ENCODE results near the gene SCUBE2.

Gene SCUBE2

GRCh38 chr11:9091044-9091922 lies at the start of gene SCUBE2:
Gene SCUBE2 (minus strand): TSS chr11:9091599. CDS start chr11:9091528, 71 bp downstream.
- DNase-seq (ENCODE audit: low read depth) = no peak

GRCh38 chr11:9141186-9141585 lies 49.8 kb upstream of the SCUBE2 start:
- no peak for DNase-seq (ENCODE audit: low read depth)

DNA sequence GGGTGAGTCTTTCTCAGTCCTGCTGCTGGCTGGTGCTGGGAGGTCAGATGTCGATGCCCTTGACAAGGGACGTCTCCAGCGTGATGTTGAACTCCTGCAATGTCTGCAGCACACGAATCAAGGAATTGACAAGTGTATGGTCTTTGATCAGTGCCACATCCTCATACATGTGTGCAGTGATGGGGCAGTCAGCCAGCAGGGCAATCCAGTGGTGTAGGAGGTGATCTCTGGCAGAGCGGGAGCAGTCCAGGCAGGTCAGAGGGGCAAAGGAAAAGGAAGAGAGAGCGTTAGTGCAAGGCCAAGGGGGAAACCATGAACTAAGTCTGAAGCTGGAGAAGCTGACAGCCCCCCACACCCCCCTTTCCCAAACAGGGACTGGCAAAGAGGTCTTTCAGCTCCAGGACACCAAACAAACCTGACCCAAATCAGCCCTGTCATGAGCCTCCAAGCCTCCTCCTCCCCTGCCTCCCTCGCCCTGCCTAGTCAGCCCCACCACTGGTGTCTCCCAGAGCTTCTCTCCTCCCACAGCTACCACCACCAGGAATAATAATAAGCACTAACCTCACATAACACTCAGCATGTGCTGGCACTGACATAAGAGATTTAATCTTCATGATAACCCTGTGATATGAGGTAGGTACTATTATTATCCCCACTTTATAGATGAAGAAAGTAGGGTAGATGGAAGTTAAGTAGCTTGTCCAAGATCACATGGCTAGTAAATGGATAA lies 48.4 kb upstream of the SCUBE2 start:
- no peak for DNase-seq (ENCODE audit: low read depth)

GRCh38 chr11:9138612-9139579 lies 47.5 kb upstream of the SCUBE2 start:
- DNase-seq (ENCODE audit: low read depth) = no peak

GRCh38 chr11:9138133-9138453 lies 46.7 kb upstream of the SCUBE2 start:
- DNase-seq (ENCODE audit: low read depth) = no peak

GRCh38 chr11:9137293-9138132 lies 46.1 kb upstream of the SCUBE2 start:
- DNase-seq (ENCODE audit: low read depth) = peak; percentile 56

- no peak for DNase-seq (ENCODE audit: low read depth)
These were observed 45.3 kb upstream of the SCUBE2 start for GRCh38 chr11:9136741-9137140.

DNA sequence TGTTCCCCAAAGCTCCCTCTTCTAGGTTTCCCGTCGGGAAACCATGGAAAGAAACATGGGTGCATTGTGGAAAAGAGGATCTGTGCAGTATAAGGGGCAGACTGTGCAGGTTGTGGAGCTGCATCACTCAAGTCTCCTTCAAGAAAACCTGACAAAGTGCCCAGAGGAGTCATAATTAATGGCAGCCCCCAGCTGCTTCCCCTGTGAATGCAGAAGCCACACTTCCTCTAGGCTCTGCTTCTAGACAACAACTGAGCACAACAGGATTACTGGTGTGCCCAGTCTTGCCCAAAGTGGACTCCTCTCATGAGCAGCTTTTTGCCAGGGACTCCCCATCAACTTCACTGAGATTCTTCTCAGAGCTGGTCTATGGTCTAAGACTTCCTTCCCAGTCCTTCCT lies 42.6 kb upstream of the SCUBE2 start:
- no peak for DNase-seq (ENCODE audit: low read depth)

DNA sequence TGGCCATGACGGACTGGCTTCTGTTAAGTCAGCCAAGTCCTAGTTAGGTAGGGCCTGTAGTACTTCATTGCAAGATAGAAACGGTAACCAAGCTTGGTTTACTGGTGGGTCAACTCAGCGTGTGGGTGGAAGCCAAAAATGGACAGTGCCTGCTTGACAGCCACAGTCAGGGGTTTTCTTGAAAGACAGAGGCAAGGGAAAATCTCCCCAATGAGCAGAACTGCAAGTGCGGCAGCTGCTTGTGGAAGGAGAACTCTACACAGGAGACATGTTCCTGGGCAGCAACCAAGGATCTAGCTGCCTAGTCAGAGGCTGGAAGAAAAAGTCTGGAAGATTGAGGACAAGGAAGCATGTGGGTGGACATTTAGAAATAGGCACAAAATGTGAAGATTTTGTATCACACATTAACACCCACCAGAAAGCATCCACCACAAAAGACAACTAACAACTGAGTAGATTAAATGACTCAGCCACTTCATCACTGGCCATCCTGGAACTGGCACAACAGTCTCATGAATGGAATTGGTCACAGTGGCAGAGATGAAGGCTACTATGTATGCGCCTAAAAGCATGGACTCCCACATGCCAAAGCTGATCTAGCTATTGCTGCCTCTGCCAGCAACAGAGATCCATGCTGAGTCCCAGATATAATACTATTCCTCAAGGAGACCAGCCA lies 40.9 kb upstream of the SCUBE2 start:
- no peak for DNase-seq (ENCODE audit: low read depth)

- no peak for DNase-seq (ENCODE audit: low read depth)
These were observed 38.9 kb upstream of the SCUBE2 start for GRCh38 chr11:9130297-9130696.

- no peak for DNase-seq (ENCODE audit: low read depth)
These were observed 35.2 kb upstream of the SCUBE2 start for GRCh38 chr11:9126636-9127035.

- DNase-seq (ENCODE audit: low read depth) = no peak
These were observed 33.9 kb upstream of the SCUBE2 start for GRCh38 chr11:9125185-9125886.

- no peak for DNase-seq (ENCODE audit: low read depth)
These were observed 32.4 kb upstream of the SCUBE2 start for GRCh38 chr11:9123595-9124304.

GRCh38 chr11:9121469-9121796 lies 30.0 kb upstream of the SCUBE2 start:
- DNase-seq (ENCODE audit: low read depth) = no peak

DNA sequence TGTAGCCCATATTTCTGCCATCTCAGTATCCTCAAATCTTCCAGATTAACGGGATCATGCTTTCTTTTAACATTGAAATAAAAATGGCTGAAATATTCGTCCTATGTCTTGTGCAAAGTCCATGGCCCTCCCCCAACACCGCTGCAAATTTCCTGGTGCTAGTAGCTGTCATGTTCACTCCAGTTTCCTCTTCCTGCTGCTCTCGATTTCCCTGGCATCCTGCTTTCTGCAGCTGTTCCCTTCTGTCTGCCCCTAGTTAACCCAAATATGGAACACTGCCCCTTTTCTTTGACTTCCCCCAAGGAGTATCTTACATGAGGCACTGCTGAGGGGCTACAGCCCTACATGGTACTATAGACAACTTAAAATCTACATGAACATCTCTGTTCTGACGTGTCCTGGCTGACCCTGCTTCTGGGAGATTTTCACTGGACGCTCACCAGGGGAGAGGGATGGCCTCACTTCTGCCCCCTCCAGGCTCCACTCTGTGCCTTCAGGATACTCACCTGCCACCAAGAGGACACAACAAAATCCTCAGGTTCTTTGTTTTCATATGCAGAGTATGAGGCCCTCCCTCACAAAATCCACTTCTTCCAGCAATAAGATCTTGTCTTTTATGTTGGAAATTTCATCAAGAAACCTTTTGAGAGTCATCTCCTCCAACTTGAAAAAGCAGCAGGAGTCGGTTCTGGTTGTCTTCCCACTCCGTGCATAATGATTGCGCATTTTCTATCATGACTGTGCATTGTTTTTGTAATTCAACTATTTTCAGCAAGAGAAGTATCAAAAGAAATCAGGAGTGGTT lies 29.5 kb upstream of the SCUBE2 start:
- no peak for DNase-seq (ENCODE audit: low read depth)

DNA sequence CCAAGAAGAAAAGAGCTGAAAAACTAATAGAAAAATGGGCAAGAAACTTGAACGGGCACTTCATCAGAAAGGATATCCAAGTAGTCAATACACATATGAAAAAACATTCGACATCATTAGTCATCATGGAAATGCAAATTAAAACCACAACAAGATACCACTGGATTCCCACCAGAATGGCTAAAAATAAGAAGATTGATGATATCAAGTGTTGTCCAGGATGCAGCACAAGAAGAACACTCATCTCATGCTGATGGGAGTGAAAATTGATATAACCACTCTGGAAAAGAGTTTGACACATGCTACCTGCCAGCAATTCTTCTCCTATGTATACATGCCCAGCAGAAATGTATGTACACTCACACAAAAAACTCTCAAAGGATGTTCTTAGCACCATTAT lies 26.9 kb upstream of the SCUBE2 start:
- no peak for DNase-seq (ENCODE audit: low read depth)

GRCh38 chr11:9112075-9112474 lies 20.7 kb upstream of the SCUBE2 start:
- DNase-seq (ENCODE audit: low read depth) = no peak

DNA sequence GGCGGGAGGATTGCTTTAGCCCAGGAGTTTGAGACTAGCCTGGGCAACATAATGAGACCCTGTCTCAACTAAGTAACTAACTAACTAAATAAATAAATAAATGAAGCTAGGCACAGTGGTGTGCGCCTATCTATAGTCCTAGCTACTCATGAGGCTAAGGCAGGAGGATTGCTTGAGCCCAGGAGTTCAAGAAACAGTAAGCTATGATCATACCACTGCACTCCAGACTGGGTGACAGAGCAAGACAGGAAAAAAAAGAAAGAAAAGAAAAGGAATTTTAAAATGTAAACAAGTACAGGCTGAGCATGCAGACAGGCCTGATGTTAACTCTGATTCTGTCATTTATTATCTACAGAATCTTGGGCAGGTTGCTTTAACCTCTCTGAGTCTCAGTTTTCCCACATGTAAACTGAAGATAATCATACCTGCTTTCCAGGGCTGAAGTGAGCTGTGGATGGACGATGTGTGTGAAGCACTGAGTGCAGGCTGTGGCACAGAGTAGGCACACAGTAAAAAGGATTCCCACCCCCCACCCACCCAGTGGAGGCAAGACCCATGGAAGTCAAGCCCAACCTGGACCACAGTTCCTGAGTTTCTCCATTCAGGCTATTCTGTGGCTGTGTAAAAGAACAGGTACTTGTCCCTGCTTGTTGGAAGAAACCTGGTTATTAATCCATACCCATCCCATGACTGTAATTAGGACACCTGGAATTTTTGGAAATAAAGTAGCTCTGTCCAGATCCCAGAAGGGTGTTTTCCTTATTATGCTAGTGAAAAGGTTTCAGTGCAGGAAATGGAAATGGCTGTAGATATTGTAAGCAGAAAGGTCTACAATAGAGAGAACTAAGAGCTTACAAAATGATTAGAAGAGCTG lies 18.7 kb upstream of the SCUBE2 start:
- no peak for DNase-seq (ENCODE audit: low read depth)

Data from activated T-cell treated with anti-CD3 and anti-CD28 coated beads for 1 hour (primary cell).